Muscle layer of duodenum (tissue), 2 donors: ENCODE measurements around the gene NCOR1.

ENCODE experiments used
- H3K27ac ChIP-seq: one replicate; pipeline ENCODE4 v1.7.0; 2013; ENCODE audit warnings: mild to moderate bottlenecking, low read length
- H3K27me3 ChIP-seq: one replicate; pipeline ENCODE4 v1.7.0; 2013; ENCODE audit warnings: low read depth, mild to moderate bottlenecking, control low read depth, low read length
- H3K36me3 ChIP-seq, 2 donors: one replicate each; pipeline ENCODE4 v1.7.0; 2013; ENCODE audit warnings: low read length in 2 of 2, control low read depth in 1 of 2, mild to moderate bottlenecking in 1 of 2; ENCODE audit not compliant: insufficient read depth in 2 of 2, control insufficient read depth in 1 of 2
- H3K4me1 ChIP-seq, 2 donors: one replicate each; pipeline ENCODE4 v1.7.0; 2013; ENCODE audit warnings: low read length in 2 of 2, mild to moderate bottlenecking in 2 of 2, control low read depth in 1 of 2, moderate library complexity in 1 of 2; ENCODE audit not compliant: insufficient read depth in 2 of 2, control insufficient read depth in 1 of 2
- H3K4me3 ChIP-seq, 2 donors: one replicate each; pipeline ENCODE4 v1.7.0; 2013; ENCODE audit warnings: low read length in 2 of 2, low read depth in 1 of 2, mild to moderate bottlenecking in 1 of 2
- H3K9me3 ChIP-seq, 2 donors: one replicate each; pipeline ENCODE4 v1.7.0; 2013; ENCODE audit warnings: low read length in 2 of 2, control low read depth in 1 of 2, mild to moderate bottlenecking in 1 of 2; ENCODE audit not compliant: control insufficient read depth in 1 of 2
- donor health status: healthy.

Gene NCOR1

GRCh38 chr17:16085066-16085699 is 130.2 kb downstream of the NCOR1 start:
- Histone ChIP-seq H3K27ac (peak overlapping the region; percentile 60), H3K4me3 (no peak overlapping the region), H3K27me3 (no peaks in the 10 kb centered on the region), H3K4me1 (peaks cover 0 to 4% of the 10 kb centered on the region in 2 donors), H3K36me3 (peaks cover 4 to 30% of the 10 kb centered on the region in 2 donors), H3K9me3 (no peaks in the 10 kb centered on the region)

GRCh38 chr17:16083223-16083622 is 132.1 kb downstream of the NCOR1 start:
- Histone ChIP-seq H3K4me1 (peaks cover 0 to 4% of the 10 kb centered on the region in 2 donors), H3K4me3 (no peak overlapping the region), H3K27me3 (no peaks in the 10 kb centered on the region), H3K27ac (no peak overlapping the region), H3K36me3 (peaks cover 19 to 42% of the 10 kb centered on the region in 2 donors), H3K9me3 (no peaks in the 10 kb centered on the region)

- H3K9me3 ChIP-seq, result no peaks in the 10 kb centered on the region
- peaks cover 0 to 4% of the 10 kb centered on the region in 2 donors for H3K4me1 ChIP-seq
- no peak overlapping the region for H3K4me3 ChIP-seq
- no peak overlapping the region for H3K27ac ChIP-seq
- no peaks in the 10 kb centered on the region for H3K27me3 ChIP-seq
- H3K36me3 ChIP-seq, result peaks cover 23 to 41% of the 10 kb centered on the region in 2 donors
Measured at GRCh38 chr17:16081507-16082087, 133.7 kb downstream of the NCOR1 start.

- Histone ChIP-seq H3K4me3 (no peak overlapping the region), H3K9me3 (no peaks in the 10 kb centered on the region), H3K36me3 (peaks cover 28 to 43% of the 10 kb centered on the region in 2 donors), H3K27ac (no peak overlapping the region), H3K4me1 (peaks cover 0 to 4% of the 10 kb centered on the region in 2 donors), H3K27me3 (no peaks in the 10 kb centered on the region)
Measured at GRCh38 chr17:16080366-16080765, 135.0 kb downstream of the NCOR1 start.

GRCh38 chr17:16075949-16076348 is 139.4 kb downstream of the NCOR1 start:
- H3K36me3 ChIP-seq, result peaks cover 48 to 55% of the 10 kb centered on the region in 2 donors

GRCh38 chr17:16074423-16074822 is 140.9 kb downstream of the NCOR1 start:
- H3K27ac ChIP-seq, result no peak overlapping the region
- H3K4me3 ChIP-seq, result no peak overlapping the region
- H3K9me3 ChIP-seq, result no peaks in the 10 kb centered on the region
- no peaks in the 10 kb centered on the region for H3K27me3 ChIP-seq
- H3K36me3 ChIP-seq, result peaks cover 51 to 61% of the 10 kb centered on the region in 2 donors
- no peaks in the 10 kb centered on the region for H3K4me1 ChIP-seq

More at GRCh38 chr17:16075949-16076348, 139.4 kb downstream of the NCOR1 start:
- Histone ChIP-seq H3K27me3 (no peaks in the 10 kb centered on the region), H3K4me1 (no peaks in the 10 kb centered on the region), H3K9me3 (no peaks in the 10 kb centered on the region), H3K27ac (no peak overlapping the region), H3K4me3 (no peak overlapping the region)

- no peak overlapping the region for H3K4me3 ChIP-seq
- peaks cover 50 to 59% of the 10 kb centered on the region in 2 donors for H3K36me3 ChIP-seq
- H3K27ac ChIP-seq, result no peak overlapping the region
- no peaks in the 10 kb centered on the region for H3K4me1 ChIP-seq
- no peaks in the 10 kb centered on the region for H3K9me3 ChIP-seq
- no peaks in the 10 kb centered on the region for H3K27me3 ChIP-seq
Measured at GRCh38 chr17:16073845-16074244, 141.5 kb downstream of the NCOR1 start.

GRCh38 chr17:16072031-16072430 is 143.3 kb downstream of the NCOR1 start:
- H3K9me3 ChIP-seq, result no peaks in the 10 kb centered on the region
- H3K27me3 ChIP-seq, result no peaks in the 10 kb centered on the region
- H3K4me3 ChIP-seq, result no peak overlapping the region
- H3K27ac ChIP-seq, result no peak overlapping the region
- H3K4me1 ChIP-seq, result peaks cover 0 to 12% of the 10 kb centered on the region in 2 donors
- peaks cover 53 to 57% of the 10 kb centered on the region in 2 donors for H3K36me3 ChIP-seq

GRCh38 chr17:16068323-16068722 is 147.0 kb downstream of the NCOR1 start:
- no peak overlapping the region for H3K27ac ChIP-seq
- peaks cover 62 to 64% of the 10 kb centered on the region in 2 donors for H3K36me3 ChIP-seq
- H3K4me1 ChIP-seq, result peaks cover 0 to 17% of the 10 kb centered on the region in 2 donors
- H3K9me3 ChIP-seq, result no peaks in the 10 kb centered on the region
- no peak overlapping the region for H3K4me3 ChIP-seq
- H3K27me3 ChIP-seq, result no peaks in the 10 kb centered on the region

- Histone ChIP-seq H3K4me3 (no peak overlapping the region), H3K36me3 (peaks cover 69 to 78% of the 10 kb centered on the region in 2 donors), H3K27me3 (no peaks in the 10 kb centered on the region), H3K9me3 (no peaks in the 10 kb centered on the region), H3K4me1 (peaks cover 0 to 17% of the 10 kb centered on the region in 2 donors), H3K27ac (no peak overlapping the region)
Measured at GRCh38 chr17:16066125-16066524, 149.2 kb downstream of the NCOR1 start.

- H3K27me3 ChIP-seq, result no peaks in the 10 kb centered on the region
- peaks cover 0 to under 1% of the 10 kb centered on the region in 2 donors for H3K4me1 ChIP-seq
- H3K9me3 ChIP-seq, result no peaks in the 10 kb centered on the region
- H3K36me3 ChIP-seq, result peaks cover 63% of the 10 kb centered on the region in 2 donors
- no peak overlapping the region for H3K4me3 ChIP-seq
- no peak overlapping the region for H3K27ac ChIP-seq
Measured at GRCh38 chr17:16061631-16062030, 153.7 kb downstream of the NCOR1 start.
